Stimulated activated CD8-positive, alpha-beta memory T cell treated with anti-CD3 and anti-CD28 coated beads, Interleukin-7, amount 100 ng/mL, for 24 hours (primary cell): ENCODE measurements around the gene CXCL11.
"Not testable (repeated sequence)": the region's sequence is repeated elsewhere in the genome, so short reads cannot be mapped to it uniquely, and the experiment has no call there.

ENCODE experiments used
- DNase-seq: peaks from one replicate; pipeline ENCODE4 v3.0.0-alpha.2; 2020; ENCODE audit warnings: low read depth

Gene CXCL11

GRCh38 chr4:76000279-76000678 lies 35.6 kb downstream of the CXCL11 start:
- no peak for DNase-seq

GRCh38 chr4:75998525-75999147 lies 37.2 kb downstream of the CXCL11 start:
- not testable (repeated sequence) for DNase-seq

GRCh38 chr4:75997946-75998345 lies 37.9 kb downstream of the CXCL11 start:
- DNase-seq, result no peak

GRCh38 chr4:75997081-75997480 lies 38.8 kb downstream of the CXCL11 start:
- DNase-seq, result no peak

GRCh38 chr4:75995727-75996126 lies 40.1 kb downstream of the CXCL11 start:
- DNase-seq, result no peak

GRCh38 chr4:75992462-75992861 lies 43.4 kb downstream of the CXCL11 start:
- no peak for DNase-seq

- DNase-seq, result no peak
Observed at GRCh38 chr4:75989846-75990528, 45.9 kb downstream of the CXCL11 start.

- no peak for DNase-seq
Observed at GRCh38 chr4:75985116-75985515, 50.8 kb downstream of the CXCL11 start.
